Mesendoderm (in vitro differentiated cells): ENCODE data around the gene HOXD3.
A peak's percentile ranks its signal among the peaks of the same experiment; 100 is the strongest.

ENCODE experiments used
- DNase-seq: peaks from one replicate; pipeline ENCODE4 v3.0.0; 2013
- H2AK5ac ChIP-seq: 2 replicates; pipeline ENCODE4 v1.6.1; 2013; ENCODE audit warnings: low read length, inconsistent platforms
- H2BK120ac ChIP-seq: 2 replicates; pipeline ENCODE4 v1.6.1; 2013; ENCODE audit warnings: low read depth, mild to moderate bottlenecking, low read length, moderate library complexity, mixed read lengths
- H2BK15ac ChIP-seq: replicated peaks from 2 replicates; pipeline ENCODE4 v1.6.1; 2013; ENCODE audit warnings: low read depth, mild to moderate bottlenecking, moderate library complexity
- H2BK5ac ChIP-seq: 2 replicates; pipeline ENCODE4 v1.6.1; 2013; ENCODE audit warnings: low read length, inconsistent platforms
- H3K18ac ChIP-seq: 2 replicates; pipeline ENCODE4 v1.6.1; 2013; ENCODE audit warnings: mild to moderate bottlenecking, low read length, mixed read lengths
- H3K23ac ChIP-seq: one replicate; pipeline ENCODE4 v1.6.1; 2013; ENCODE audit warnings: low read length
- H3K27ac ChIP-seq: 2 replicates; pipeline ENCODE4 v1.5.1; 2013; ENCODE audit warnings: low read depth, mild to moderate bottlenecking, inconsistent platforms, low read length, moderate library complexity
- H3K27me3 ChIP-seq: 2 replicates; pipeline ENCODE4 v1.6.1; 2013; ENCODE audit warnings: low read length, control low read depth, mild to moderate bottlenecking, inconsistent platforms; ENCODE audit not compliant: insufficient read depth, poor library complexity
- H3K36me3 ChIP-seq: 2 replicates; pipeline ENCODE4 v1.6.1; 2013; ENCODE audit warnings: low read length, inconsistent platforms; ENCODE audit not compliant: control insufficient read depth, insufficient read depth
- H3K4ac ChIP-seq: one replicate; pipeline ENCODE4 v1.6.1; 2013; ENCODE audit warnings: low read depth, mild to moderate bottlenecking, low read length, moderate library complexity
- H3K4me1 ChIP-seq: 2 replicates; pipeline ENCODE4 v1.6.1; 2013; ENCODE audit warnings: low read depth, low read length, inconsistent platforms; ENCODE audit not compliant: control insufficient read depth
- H3K4me2 ChIP-seq: 2 replicates; pipeline ENCODE4 v1.6.1; 2013; ENCODE audit warnings: low read length
- H3K4me3 ChIP-seq: 2 replicates; pipeline ENCODE4 v1.5.1; 2013; ENCODE audit warnings: mild to moderate bottlenecking, low read length
- H3K56ac ChIP-seq: one replicate; pipeline ENCODE4 v1.6.1; 2013; ENCODE audit warnings: low read length
- H3K79me1 ChIP-seq: 2 replicates; pipeline ENCODE4 v1.6.1; 2013; ENCODE audit warnings: low read length, inconsistent platforms
- H3K79me2 ChIP-seq: 2 replicates; pipeline ENCODE4 v1.6.1; 2013; ENCODE audit warnings: mild to moderate bottlenecking, low read length; ENCODE audit not compliant: control insufficient read depth, insufficient read depth
- H3K9ac ChIP-seq: 2 replicates; pipeline ENCODE4 v1.6.1; 2013; ENCODE audit warnings: low read length, inconsistent platforms
- H4K5ac ChIP-seq: one replicate; pipeline ENCODE4 v1.6.1; 2013; ENCODE audit warnings: low read length
- H4K8ac ChIP-seq: one replicate; pipeline ENCODE4 v1.6.1; 2013; ENCODE audit warnings: low read depth, mild to moderate bottlenecking, control low read depth, low read length, moderate library complexity
- WGBS: extraction: QIAGEN DNeasy Blood & Tissue Kit; methylation state at CpG from one replicate; pipeline ENCODE4 v1.1.7; 2013; ENCODE audit warnings: low lambda C conversion rate, missing lambda C conversion rate; ENCODE audit not compliant: insufficient coverage; ENCODE audit errors: extremely low coverage; 5-methylcytosine and 5-hydroxymethylcytosine counted together

The HOXD3 gene

DNA sequence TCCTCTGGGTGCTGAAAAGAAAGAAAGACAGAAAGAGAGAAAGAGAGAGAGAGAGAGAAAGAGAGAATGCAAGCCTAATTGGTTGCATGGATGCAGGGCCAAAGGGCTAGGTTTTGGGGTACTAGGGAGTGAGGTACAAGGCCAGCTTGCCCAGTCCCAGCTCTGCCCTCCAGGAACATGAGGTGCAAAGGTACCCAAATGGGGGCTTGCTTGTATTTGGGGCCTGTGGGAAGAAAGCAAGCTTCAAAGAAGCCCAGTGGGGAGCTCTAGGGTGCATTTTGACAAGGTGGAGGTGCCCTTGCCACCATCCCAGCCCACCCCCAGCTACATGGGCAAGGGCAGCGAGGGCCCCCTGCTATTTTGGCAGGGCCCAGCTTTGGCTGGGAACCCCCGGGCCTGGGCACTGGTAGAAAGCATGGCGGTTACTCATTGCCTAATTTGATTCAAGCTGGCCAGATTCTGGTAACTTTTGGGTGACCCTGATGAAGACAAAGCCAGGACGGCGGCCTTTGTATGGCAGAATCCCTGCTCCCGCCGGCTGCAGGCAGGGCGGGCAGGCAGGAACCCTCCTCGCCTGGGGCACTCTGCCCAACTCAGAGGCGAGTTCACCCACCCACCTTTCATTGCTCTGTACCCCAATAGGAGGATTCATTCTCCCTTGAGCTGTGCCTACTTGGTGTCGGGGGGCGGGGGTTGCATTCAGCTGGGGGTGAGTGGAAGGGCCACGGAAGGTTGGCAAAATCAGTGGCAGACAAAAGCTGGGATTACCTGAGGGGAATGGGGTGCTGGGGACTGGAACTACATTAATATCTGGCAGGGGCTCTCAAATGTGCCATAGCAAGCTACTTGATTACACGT, 6.3 kb upstream of the HOXD3 start:
- Histone ChIP-seq H2BK15ac (no peak overlapping the region), H3K56ac (no peak overlapping the region), H4K5ac (no peak overlapping the region), H3K36me3 (no peaks in the 10 kb centered on the region), H2BK120ac (no peak overlapping the region), H3K4ac (no peak overlapping the region), H3K4me2 (no peak overlapping the region), H2BK5ac (no peak overlapping the region), H3K27ac (no peak overlapping the region), H3K4me1 (no peaks in the 10 kb centered on the region), H4K8ac (no peak overlapping the region), H3K9ac (no peak overlapping the region), H2AK5ac (no peak overlapping the region), H3K27me3 (peaks cover 93% of the 10 kb centered on the region), H3K18ac (no peak overlapping the region), H3K23ac (no peak overlapping the region), H3K79me2 (no peaks in the 10 kb centered on the region), H3K4me3 (no peak overlapping the region), H3K79me1 (no peaks in the 10 kb centered on the region)
- WGBS, result no CpG with 5 or more reads among the region's 14 CpGs
- no peak for DNase-seq

DNA sequence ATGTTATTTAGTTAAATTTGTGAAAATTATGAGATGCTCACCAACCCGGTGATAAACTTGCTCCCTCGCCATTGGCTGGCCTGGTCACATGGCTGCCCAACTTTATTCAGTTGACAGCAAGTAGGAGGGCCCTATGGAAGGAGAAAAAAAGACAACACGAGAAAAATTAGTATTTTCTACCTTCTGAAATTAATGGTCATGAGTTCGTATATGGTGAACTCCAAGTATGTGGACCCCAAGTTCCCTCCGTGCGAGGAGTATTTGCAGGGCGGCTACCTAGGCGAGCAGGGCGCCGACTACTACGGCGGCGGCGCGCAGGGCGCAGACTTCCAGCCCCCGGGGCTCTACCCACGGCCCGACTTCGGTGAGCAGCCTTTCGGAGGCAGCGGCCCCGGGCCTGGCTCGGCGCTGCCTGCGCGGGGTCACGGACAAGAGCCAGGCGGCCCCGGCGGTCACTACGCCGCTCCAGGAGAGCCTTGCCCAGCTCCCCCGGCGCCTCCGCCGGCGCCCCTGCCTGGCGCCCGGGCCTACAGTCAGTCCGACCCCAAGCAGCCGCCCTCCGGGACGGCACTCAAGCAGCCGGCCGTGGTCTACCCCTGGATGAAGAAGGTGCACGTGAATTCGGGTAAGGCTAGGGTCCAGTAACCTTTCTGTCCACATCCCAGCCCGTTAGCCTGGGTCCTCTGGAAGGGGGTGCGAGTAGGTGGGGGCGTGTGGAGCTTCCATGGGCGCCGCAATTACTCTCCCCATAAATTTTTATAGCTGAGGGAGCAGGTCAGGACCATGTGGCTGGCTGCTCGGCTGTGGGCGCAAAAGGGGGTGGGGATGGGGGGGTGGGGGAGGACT, 5.4 kb upstream of the HOXD3 start, which contains the start of gene HOXD4:
HOXD4 (plus strand) TSS at position 109 of the 846 bp plus-strand sequence; CDS start at position 193, 84 bp downstream.
- H3K4me3 ChIP-seq, result no peak within 1 kb of the TSS

DNA sequence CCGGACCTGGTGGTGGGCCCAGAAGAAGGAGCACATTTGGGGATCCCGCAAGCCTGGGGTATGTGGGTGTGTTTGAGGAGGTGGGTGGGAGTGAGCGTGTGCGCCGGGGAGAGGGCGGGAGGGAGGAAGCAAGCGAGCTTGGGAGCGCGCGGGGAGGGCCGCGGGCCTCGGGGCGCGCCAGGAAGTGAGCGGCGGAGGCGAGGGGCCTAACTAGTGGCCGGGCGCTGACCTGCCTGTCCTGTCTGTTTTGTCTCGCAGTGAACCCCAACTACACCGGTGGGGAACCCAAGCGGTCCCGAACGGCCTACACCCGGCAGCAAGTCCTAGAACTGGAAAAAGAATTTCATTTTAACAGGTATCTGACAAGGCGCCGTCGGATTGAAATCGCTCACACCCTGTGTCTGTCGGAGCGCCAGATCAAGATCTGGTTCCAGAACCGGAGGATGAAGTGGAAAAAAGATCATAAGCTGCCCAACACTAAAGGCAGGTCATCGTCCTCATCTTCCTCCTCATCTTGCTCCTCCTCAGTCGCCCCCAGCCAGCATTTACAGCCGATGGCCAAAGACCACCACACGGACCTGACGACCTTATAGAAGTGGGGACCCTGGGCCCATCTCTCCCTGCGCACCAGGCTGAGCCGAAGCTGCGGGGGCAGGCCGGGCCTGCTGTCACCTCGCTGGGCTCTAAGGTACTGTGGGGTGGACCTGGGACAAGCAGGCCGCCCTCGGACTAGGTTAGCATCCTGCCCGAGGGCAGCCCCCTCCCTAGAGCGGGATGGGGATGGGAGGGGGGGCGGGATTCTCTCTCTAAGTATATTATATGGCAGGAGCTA, 4.5 kb upstream of the HOXD3 start:
- WGBS, result no CpG with 5 or more reads among the region's 48 CpGs
- H3K27me3 ChIP-seq, result peaks cover 93% of the 10 kb centered on the region
- no peaks in the 10 kb centered on the region for H3K36me3 ChIP-seq
- no peak overlapping the region for H3K9ac ChIP-seq
- H3K4me3 ChIP-seq, result no peak overlapping the region
- no peak overlapping the region for H3K27ac ChIP-seq
- no peaks in the 10 kb centered on the region for H3K4me1 ChIP-seq
- no peak overlapping the region for H3K4me2 ChIP-seq
- no peak overlapping the region for H2BK15ac ChIP-seq
- H4K8ac ChIP-seq, result no peak overlapping the region
- H3K79me2 ChIP-seq, result no peaks in the 10 kb centered on the region
- no peak overlapping the region for H3K18ac ChIP-seq
- no peak for DNase-seq
- no peaks in the 10 kb centered on the region for H3K79me1 ChIP-seq
- no peak overlapping the region for H3K4ac ChIP-seq
- no peak overlapping the region for H2BK5ac ChIP-seq
- H2AK5ac ChIP-seq, result no peak overlapping the region
- H4K5ac ChIP-seq, result no peak overlapping the region
- H3K56ac ChIP-seq, result no peak overlapping the region
- no peak overlapping the region for H3K23ac ChIP-seq
- no peak overlapping the region for H2BK120ac ChIP-seq

More for the DNA sequence above, 5.4 kb upstream of the HOXD3 start, which contains the start of gene HOXD4:
- no CpG with 5 or more reads among the region's 55 CpGs for WGBS
- H2BK15ac ChIP-seq, result no peak within 1 kb of the TSS
- peaks cover 93% of the 10 kb centered on the region for H3K27me3 ChIP-seq
- H3K36me3 ChIP-seq, result no peaks in the 10 kb centered on the region
- H2BK120ac ChIP-seq, result no peak within 1 kb of the TSS
- no peak within 1 kb of the TSS for H2AK5ac ChIP-seq
- H3K4me1 ChIP-seq, result no peaks in the 10 kb centered on the region
- H3K79me1 ChIP-seq, result no peaks in the 10 kb centered on the region
- H3K23ac ChIP-seq, result no peak within 1 kb of the TSS
- H3K4ac ChIP-seq, result no peak within 1 kb of the TSS
- no peak within 1 kb of the TSS for H4K8ac ChIP-seq
- H3K79me2 ChIP-seq, result no peaks in the 10 kb centered on the region
- H3K9ac ChIP-seq, result no peak within 1 kb of the TSS
- peak within 1 kb of the TSS; percentile 7 for H3K56ac ChIP-seq
- H2BK5ac ChIP-seq, result no peak within 1 kb of the TSS
- no peak within 1 kb of the TSS for H3K18ac ChIP-seq
- DNase-seq, result peak; percentile 36
- no peak within 1 kb of the TSS for H3K27ac ChIP-seq
- peak within 1 kb of the TSS; percentile 46 for H3K4me2 ChIP-seq
- H4K5ac ChIP-seq, result no peak within 1 kb of the TSS

DNA sequence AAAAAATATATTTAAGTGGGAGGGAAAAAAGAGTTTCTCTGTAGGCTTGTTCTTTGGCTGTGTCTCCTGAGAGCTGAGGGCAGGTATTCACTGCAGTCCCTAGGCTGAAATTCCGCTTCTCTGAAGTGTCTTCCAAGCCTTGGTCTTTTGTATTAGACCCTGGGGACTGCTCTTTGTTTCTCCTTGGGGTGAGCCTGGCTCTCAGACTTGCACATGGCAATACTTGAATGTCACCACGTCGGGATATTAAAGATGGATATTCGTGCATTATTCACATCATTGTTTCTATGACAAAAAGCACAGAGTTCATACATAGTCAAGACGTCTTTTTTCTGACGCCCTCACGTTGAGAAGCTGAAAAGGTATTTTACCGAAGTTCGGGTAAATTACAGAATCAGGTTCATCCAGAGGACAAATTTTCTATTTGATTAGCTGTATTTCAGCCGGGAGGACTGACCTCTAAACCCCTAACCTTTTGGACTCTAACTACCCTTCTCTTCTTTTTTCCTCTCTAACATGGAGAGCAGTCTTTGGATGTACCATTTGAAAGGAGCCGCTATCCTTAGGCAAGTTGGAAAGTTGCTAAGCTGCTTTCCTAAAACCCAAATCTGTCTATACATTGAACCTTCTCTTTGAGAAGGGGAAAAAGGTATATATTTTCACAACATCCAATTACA, 2.4 kb upstream of the HOXD3 start:
- Histone ChIP-seq H3K4me1 (peaks cover 3% of the 10 kb centered on the region), H2BK120ac (no peak overlapping the region), H3K36me3 (no peaks in the 10 kb centered on the region), H3K9ac (no peak overlapping the region), H2BK5ac (no peak overlapping the region), H3K79me2 (no peaks in the 10 kb centered on the region), H3K4ac (no peak overlapping the region), H3K27ac (no peak overlapping the region), H4K8ac (no peak overlapping the region), H4K5ac (no peak overlapping the region), H3K79me1 (no peaks in the 10 kb centered on the region), H2BK15ac (no peak overlapping the region), H3K4me2 (no peak overlapping the region), H3K23ac (no peak overlapping the region), H3K27me3 (peaks cover 88% of the 10 kb centered on the region), H3K18ac (no peak overlapping the region), H3K4me3 (no peak overlapping the region), H2AK5ac (no peak overlapping the region), H3K56ac (no peak overlapping the region)
- WGBS, result no CpG with 5 or more reads among the region's 11 CpGs
- no peak for DNase-seq

DNA sequence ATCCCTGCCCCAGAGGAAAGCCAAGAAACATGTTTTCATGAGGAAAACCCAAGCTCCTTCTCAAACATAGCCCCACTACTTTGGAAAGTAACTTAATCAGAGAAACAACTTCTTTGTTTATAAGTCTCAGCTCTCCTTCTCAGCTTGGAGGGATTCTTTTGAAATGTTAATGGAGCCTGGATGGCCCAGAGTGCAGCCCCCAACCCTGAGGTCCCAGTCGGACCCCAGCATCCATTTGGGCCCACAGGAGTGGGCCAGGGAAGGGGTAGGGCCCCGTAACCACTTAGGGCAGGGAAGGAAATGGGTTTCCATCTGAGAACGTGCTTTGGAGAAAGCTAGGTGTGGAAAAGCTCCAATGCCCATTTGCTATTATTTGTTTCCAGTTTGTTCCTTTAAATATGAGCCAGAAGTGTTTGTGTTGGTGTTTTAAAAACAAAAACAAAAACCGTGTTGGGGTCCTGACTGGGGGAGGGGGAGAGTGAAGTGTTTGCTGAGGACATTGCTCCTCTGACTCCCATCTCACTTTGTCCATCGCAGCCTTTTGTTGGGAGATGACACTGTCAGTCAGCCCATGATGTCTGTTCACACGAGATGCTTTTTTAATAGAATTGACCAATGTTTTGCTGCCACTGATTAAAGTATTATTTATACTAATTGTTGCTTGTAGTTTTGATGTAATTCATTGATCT, 1.6 kb upstream of the HOXD3 start:
- DNase-seq, result no peak

More for the DNA sequence above, 1.6 kb upstream of the HOXD3 start:
- H2BK120ac ChIP-seq, result no peak overlapping the region
- peaks cover 3% of the 10 kb centered on the region for H3K4me1 ChIP-seq
- H3K79me2 ChIP-seq, result no peaks in the 10 kb centered on the region
- no peak overlapping the region for H3K9ac ChIP-seq
- no peak overlapping the region for H3K4me3 ChIP-seq
- no peak overlapping the region for H3K23ac ChIP-seq
- no peak overlapping the region for H2AK5ac ChIP-seq
- peaks cover 88% of the 10 kb centered on the region for H3K27me3 ChIP-seq
- no peaks in the 10 kb centered on the region for H3K36me3 ChIP-seq
- no peak overlapping the region for H3K4ac ChIP-seq
- no peak overlapping the region for H3K56ac ChIP-seq
- H3K79me1 ChIP-seq, result no peaks in the 10 kb centered on the region
- no peak overlapping the region for H4K8ac ChIP-seq
- no peak overlapping the region for H2BK5ac ChIP-seq
- H2BK15ac ChIP-seq, result no peak overlapping the region
- H3K4me2 ChIP-seq, result no peak overlapping the region
- H3K18ac ChIP-seq, result no peak overlapping the region
- no CpG with 5 or more reads among the region's 6 CpGs for WGBS
- H3K27ac ChIP-seq, result no peak overlapping the region
- H4K5ac ChIP-seq, result no peak overlapping the region
